Epithelial cell of esophagus (primary cell): Measurements from ENCODE around the gene APOB.

Source experiments
- DNase-seq: peaks from one replicate; pipeline ENCODE4 v3.0.0; 2010; ENCODE audit warnings: low read depth
- H3K4me3 ChIP-seq: 2 replicates; pipeline ENCODE4 v1.5.1; 2011; ENCODE audit warnings: mild to moderate bottlenecking, low read length, control low read depth
- TF ChIP-seq, protein P1 (sequence below): IDR thresholded peaks from 2 replicates; pipeline ENCODE4 v1.5.1; 2011; ENCODE audit warnings: low read depth, mild to moderate bottlenecking, low read length, control low read depth, inconsistent platforms; ENCODE audit not compliant: insufficient read depth; ENCODE audit errors: missing control alignments

APOB gene

DNA sequence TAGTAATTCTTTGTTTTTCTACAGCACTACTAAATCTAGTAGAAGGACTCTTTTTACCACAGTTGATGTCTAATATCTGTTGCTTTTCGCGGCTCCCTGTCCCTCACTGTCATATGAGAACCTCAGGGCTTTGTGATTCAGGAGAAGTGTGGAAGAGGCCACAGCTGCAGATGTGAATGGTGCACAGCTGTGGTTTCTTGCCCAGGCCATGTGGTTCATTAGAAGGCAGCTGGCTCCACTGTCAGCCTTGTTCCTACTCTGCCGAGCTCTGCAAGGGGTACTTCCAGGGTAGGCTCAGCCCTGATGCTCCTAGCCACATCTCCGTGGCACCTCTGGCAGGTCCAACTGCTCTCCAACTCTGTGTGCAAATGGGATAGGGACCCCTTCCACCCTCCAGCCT, 83.9 kb downstream of the APOB start:
- TF ChIP-seq, protein P1, sequence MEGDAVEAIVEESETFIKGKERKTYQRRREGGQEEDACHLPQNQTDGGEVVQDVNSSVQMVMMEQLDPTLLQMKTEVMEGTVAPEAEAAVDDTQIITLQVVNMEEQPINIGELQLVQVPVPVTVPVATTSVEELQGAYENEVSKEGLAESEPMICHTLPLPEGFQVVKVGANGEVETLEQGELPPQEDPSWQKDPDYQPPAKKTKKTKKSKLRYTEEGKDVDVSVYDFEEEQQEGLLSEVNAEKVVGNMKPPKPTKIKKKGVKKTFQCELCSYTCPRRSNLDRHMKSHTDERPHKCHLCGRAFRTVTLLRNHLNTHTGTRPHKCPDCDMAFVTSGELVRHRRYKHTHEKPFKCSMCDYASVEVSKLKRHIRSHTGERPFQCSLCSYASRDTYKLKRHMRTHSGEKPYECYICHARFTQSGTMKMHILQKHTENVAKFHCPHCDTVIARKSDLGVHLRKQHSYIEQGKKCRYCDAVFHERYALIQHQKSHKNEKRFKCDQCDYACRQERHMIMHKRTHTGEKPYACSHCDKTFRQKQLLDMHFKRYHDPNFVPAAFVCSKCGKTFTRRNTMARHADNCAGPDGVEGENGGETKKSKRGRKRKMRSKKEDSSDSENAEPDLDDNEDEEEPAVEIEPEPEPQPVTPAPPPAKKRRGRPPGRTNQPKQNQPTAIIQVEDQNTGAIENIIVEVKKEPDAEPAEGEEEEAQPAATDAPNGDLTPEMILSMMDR = no peak
- no peak for DNase-seq
- no peak overlapping the region for H3K4me3 ChIP-seq

DNA sequence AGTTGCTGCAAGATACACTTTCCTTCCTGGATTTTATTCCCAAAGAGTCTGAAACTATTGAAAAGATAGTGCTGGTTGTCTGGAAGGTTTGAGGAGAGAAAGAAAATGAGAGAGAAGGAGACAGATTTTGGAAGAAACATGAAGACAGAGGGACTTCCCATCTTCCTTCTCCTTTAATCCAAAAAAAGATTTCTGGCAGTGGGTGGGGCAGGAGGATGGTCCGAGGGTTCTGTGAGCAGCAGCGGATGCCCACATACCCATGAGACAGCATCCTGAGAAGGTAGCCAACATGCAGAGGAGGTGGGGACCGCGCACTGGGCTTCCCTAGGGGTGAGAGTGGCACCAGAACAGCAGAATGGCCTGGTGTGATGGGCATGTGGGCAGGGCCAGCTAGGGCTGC, 84.6 kb downstream of the APOB start:
- no peak for DNase-seq
- no peak overlapping the region for H3K4me3 ChIP-seq
- TF ChIP-seq, protein P1 = no peak

DNA sequence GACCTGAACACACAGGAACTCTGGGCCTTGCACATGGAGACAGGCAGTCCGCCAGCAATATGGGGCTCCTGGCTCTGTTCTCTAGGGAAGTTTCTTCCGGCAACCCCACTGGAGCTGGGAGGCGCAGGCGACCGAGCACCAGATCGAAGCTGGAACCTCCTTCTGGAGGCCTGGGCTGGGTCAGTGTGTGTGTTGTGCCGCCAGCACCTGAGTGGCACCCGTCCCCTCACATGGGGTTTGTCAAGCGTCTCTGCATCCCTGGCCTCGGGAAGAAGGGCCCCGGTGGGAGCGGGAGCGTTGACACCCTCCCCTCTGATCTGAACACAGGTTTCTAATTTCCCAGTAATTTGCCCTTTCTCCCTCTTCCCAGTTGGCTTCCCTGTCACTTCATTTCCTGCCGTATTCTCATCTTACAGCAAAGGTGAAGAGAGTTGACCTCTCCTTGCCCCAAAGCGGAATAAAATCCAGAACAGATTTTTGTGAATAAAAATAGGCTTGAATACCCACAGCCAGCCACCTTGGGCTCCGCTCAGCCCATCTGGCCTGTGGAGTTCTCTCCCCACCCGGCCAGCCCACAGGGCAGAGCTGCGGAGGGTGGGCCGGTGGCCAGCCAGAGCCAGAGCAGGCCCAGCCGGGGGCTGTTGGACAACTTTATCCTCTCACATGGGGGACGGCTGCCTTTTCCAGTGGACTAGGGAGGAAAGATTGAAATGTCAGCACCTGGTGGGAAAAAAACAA, 85.9 kb downstream of the APOB start:
- no peak overlapping the region for H3K4me3 ChIP-seq
- TF ChIP-seq, protein P1 = no peak
- no peak for DNase-seq

DNA sequence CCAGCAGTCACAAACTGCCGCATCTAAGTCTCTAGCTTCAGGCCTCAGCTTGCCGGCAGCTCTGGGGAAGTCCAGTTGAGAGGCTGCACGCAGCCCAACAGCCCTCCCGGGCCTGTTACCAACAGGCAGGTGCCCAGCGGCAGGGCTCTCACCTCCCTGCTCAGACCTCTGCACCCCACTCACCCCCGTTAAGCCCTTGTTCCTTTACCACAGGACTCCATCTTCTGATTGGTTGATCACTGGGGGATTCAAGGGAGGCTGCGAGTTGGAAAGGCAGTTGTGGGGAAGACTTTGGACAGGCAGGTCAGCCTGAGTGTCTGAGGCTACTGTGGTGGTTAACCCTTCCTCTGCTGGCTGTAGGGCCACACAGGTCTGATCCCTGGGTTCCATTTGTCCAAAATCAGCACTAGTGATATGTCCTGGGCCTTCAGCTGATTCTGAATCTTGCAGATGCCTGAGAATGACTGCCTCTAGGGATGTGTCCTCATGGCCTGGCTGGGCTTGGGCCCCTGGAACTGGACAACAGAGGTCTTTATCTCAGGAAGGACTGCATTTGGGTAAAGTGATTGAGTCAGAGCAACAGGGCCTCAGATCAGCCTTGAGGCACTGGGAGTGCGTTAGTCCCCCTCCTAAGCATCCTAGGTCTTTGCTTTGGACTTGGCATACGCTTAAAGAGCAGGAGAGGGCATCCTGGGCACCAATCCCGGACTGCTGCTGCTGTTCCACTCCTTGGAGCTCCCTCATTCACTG, 88.4 kb downstream of the APOB start:
- no peak for DNase-seq
- H3K4me3 ChIP-seq = no peak overlapping the region
- TF ChIP-seq, protein P1 = no peak

DNA sequence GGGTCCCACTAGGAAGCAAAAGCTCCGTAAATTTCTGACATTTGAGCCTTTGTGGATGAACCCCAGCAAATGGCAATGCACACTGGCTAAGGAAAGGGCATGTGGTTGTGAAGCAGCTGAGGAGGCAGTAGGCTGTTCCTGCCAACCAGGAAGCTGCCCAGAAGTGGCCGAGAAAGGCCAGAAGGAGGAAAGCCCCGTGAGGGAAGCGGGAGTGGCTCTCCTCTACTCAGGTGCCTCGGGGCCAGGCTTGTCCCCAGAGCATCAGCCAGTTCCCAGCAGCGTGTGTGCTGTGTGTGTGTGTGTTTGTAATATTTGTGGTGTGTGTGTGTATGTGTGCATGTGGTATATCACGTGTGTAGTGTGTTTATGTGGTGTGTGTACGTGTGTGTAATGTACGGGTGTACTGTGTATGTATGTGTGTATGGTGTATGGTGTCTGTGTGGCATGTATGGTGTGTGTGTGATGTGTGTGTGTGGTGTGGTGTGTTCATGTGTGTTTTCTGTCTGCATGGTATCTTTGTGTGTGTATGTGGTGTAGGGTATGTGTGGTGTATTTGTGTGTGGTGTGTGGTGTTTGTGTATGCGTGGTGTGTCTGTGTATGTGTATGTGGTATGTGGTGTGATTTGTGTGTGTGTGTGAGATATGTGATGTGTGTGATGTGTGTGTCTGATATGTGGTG, 90.6 kb downstream of the APOB start:
- TF ChIP-seq, protein P1 = no peak
- H3K4me3 ChIP-seq = no peak overlapping the region
- peak; percentile 30 for DNase-seq
